AG10803 (cell line): ENCODE data around the gene C1R.
"Not testable (repeated sequence)": the region's sequence is repeated elsewhere in the genome, so short reads cannot be mapped to it uniquely, and the experiment has no call there.

ENCODE experiments used
- DNase-seq: peaks from one replicate; pipeline ENCODE4 v3.0.0; 2010; ENCODE audit warnings: low read depth
- H3K4me3 ChIP-seq: 2 replicates; pipeline ENCODE4 v1.5.1; 2011; ENCODE audit warnings: mild to moderate bottlenecking, low read length, control low read depth
- TF ChIP-seq, protein P1 (sequence below): conservative IDR thresholded peaks from 2 replicates; pipeline ENCODE4 v1.5.1; 2011; ENCODE audit warnings: mild to moderate bottlenecking, low read length, control low read depth, inconsistent platforms

C1R gene

DNA sequence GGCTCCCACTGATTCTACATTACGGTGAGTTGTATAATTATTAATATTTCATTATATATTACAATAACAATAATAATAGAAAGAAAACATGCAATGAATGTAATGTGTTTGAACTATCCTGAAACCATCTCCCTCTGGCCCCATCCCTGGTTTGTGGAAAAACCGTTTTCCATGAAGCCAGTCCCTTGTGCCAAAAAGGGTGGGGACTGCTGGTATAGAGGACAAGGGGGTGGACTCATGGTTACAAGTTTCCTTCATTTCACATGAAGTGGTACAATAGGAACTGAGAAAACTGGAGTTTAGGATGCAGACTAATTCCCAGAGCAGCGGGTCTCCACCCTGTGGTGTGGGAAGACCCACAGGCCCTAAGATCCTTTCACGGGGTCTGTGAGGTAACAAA is 19.8 kb upstream of the C1R start:
- no peak for DNase-seq
- TF ChIP-seq, protein P1, sequence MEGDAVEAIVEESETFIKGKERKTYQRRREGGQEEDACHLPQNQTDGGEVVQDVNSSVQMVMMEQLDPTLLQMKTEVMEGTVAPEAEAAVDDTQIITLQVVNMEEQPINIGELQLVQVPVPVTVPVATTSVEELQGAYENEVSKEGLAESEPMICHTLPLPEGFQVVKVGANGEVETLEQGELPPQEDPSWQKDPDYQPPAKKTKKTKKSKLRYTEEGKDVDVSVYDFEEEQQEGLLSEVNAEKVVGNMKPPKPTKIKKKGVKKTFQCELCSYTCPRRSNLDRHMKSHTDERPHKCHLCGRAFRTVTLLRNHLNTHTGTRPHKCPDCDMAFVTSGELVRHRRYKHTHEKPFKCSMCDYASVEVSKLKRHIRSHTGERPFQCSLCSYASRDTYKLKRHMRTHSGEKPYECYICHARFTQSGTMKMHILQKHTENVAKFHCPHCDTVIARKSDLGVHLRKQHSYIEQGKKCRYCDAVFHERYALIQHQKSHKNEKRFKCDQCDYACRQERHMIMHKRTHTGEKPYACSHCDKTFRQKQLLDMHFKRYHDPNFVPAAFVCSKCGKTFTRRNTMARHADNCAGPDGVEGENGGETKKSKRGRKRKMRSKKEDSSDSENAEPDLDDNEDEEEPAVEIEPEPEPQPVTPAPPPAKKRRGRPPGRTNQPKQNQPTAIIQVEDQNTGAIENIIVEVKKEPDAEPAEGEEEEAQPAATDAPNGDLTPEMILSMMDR = no peak
- no peak overlapping the region for H3K4me3 ChIP-seq

DNA sequence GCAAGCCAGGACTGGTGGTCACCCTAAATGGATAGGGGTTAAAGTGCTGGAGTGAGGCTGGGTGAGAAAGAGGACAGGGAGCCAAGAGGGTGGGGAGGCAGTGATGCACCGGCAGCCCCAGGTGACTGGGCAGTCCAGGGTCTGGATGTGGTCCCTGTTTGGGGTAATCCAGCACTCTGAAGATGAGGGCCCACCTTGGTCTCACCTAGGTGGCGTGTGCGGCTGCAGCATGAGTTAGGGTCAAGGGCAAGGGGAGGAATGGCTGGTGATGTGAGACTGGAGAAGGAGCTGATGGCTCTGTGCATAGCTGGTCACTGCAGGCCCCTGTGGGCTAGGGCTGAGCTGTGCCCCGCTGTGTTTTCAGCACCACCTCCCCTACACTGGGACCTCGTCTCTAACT is 18.4 kb upstream of the C1R start:
- DNase-seq = no peak
- TF ChIP-seq, protein P1 = no peak
- H3K4me3 ChIP-seq = no peak overlapping the region

DNA sequence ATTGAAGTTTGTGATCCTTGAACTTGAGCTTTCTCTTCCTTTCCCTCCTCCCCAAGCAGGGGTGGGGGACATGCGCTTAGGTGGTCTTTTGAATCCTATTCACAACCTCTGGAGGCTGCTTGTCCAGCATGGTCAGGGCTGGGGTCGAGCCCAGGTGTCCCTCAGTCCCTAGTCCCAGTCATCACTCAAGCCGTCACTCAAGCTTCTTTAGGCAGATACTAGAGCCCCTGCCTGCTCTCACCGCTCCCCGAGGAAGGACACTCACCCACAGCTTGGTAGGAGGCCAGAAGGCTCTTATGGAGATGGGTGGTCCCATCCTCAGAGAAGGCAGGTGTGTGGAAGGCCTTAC is 17.3 kb upstream of the C1R start:
- TF ChIP-seq, protein P1 = no peak
- DNase-seq = no peak
- H3K4me3 ChIP-seq = peak overlapping the region; percentile 89

DNA sequence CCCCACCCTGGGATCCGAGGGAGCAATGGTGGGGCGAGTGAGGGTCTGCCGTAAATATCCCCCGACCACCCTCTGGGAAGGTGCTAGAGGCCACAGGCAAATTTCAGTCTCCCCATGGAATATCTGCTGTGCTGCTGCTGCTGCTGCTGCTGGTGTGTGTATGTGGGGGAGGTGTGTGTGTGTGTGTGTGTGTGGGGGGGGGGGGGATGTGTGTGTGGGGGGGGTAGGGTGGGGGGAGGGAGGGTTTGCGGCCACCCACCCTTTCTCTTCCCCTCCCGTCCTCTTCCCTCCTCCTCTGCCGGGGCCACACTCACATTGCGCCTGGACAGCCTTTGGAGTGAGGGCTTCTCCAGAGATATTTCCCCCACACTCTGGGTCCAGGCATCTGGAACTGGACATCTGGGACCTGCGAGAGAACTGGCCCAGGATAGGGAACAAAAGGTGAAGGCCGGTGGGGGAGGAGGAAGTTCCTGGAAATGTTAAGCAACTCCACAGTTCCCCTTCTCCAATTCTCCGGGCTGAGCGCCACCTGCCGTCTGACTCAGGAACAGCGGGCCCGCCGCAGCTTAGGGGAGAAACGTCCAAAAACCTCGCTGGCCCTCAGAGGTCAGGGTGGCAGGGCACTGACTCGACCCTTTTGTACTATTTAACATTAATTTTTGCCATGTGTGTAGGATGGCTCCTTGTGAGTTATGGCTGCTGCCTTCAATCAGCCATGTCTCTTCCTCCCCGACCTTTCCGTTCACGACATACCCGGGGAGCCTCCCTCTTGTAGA is 16.7 kb upstream of the C1R start, which contains the start of gene C1RL:
Gene C1RL (minus strand): TSS at position 419 of the 776 bp plus-strand sequence. CDS start 34 bp downstream, at position 385.
- peak; percentile 86 for DNase-seq
- H3K4me3 ChIP-seq = peak within 1 kb of the TSS; percentile 89
- TF ChIP-seq, protein P1 = peak; percentile 93

DNA sequence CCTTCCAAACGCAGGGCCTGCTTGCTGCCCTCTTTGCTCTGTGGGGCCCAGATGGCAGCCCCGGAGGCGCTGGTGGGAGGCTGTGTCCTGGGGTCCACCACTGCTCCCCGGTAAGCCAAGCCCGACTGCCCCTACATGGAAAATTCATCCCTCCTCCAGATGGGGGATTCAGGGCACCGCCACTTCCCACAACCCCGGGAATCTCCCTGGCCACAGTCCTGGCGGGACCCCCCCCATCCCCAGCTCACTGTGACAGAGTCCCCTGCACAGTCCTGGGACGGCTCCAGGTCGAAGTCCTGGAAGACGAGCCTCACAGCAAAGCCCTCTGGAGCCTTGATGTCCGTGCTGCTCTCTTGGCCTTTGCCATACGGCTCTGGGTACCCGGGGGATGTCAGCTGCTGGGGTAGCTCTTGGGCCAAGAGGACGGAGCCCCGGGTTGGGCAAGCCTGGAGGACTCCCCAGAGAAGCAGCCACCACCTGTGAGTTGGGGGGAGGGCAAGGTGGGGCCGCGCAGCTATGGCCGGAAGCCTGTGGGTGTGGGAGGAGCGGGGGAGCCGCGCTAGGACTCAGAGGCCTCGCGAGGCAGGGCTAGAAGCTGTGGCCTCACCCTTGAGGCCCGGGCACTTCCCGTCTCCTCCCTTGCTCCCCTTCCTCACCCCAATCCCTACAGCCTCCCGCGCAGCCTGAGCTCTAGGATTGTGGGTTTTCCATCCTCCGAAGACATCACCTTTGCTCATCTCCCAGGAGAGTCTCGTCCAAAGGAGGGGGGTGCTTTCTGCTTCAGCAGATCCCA is 16.0 kb upstream of the C1R start:
- H3K4me3 ChIP-seq = peak overlapping the region; percentile 89
- DNase-seq = peak; percentile 74
- TF ChIP-seq, protein P1 = no peak

DNA sequence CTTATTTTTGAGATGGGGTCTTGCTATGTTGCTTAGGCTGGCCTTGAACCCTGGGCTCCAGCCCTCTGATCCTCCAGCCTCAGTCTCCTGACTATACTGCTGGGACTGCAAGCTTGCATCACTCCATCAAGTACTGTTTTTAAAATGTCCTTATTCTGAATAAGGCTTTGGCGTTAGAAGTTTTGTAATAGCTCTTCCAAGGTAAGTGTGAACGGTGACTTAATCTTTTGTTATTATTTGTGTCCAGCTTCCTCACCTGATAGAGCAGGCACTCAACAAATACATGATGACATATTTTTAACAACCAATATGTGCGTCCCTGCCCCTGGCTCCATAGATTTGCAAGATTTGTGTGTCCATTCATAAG is 15.4 kb upstream of the C1R start:
- DNase-seq = peak; percentile 11
- TF ChIP-seq, protein P1 = no peak
- H3K4me3 ChIP-seq = peak overlapping the region; percentile 89

DNA sequence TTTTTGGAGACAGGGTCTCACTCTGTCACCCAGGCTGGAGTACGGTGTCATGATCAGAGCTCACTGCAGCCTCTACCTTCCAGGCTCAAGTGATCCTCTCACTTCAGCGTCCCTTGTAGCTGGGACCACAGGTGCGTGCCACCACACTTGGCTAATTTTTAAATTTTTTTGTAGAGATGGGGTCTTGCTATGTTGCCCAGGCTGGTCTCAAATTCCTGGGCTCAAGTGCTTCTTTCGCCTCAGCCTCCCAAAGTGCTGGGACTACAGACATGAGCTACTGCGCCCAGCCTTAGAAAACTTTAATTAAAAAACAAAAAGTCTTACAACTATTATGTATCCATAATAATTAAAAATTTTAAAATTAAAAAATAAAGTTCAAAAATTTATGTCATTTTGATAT is 14.9 kb upstream of the C1R start:
- peak overlapping the region; percentile 16 for H3K4me3 ChIP-seq
- not testable (repeated sequence) for DNase-seq
